T-helper 2 cell treated with Interferon-gamma antibody and Interleukin-4, amounts not matched to agents 100 ng/mL and 5 ng/mL, for 36 hours (primary cell): Measurements from ENCODE around the gene TMEM158. TPM values are rescaled to one million over a fixed set of nuclear protein-coding genes. Genes with fewer than 3 reads are reported as not detected.

ENCODE experiments used
- intact Hi-C: fragments of 100-400 bp; cut with micrococcal nuclease; formaldehyde crosslinking; loops from one replicate; pipeline ENCODE4 v1.15.1; 2023
- total RNA-seq: library from RNA; stranded (reverse); gene quantifications from 2 replicates; pipeline ENCODE4 v1.2.3, GENCODE V29; 2022

Gene TMEM158
- total RNA-seq, 1 donor from 2014 or later, result 1.0 TPM

GRCh38 chr3:45207446-45207845 lies 18.6 kb downstream of the TMEM158 start:
- intact Hi-C loops, result loop anchor here (5.0 to 10.0 kb wide), 2 partner anchors 40 to 457 kb away; no protein-coding TSS in a partner anchor

DNA sequence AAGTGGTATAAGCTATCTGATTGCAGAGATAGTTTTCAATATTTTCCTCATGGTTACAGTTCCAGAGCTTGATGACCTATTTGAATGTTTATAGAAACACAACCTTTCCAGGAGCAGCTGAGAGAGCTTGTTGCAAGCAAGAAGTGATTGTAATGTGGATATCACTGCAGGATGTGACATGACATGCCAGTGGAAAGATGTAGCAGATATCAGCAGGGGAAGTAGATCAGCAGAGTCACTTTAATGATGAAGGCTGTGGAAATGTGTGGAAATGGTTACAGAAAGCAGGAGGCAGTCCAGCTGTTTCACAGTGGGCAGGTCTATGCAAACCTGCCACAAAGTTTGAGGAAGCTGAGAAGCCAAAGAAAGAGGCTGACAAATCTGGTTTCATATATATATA lies 21.0 kb downstream of the TMEM158 start:
- intact Hi-C loops, result loop anchor here (5.0 to 10.0 kb wide), 2 partner anchors 38 to 460 kb away; no protein-coding TSS in a partner anchor

DNA sequence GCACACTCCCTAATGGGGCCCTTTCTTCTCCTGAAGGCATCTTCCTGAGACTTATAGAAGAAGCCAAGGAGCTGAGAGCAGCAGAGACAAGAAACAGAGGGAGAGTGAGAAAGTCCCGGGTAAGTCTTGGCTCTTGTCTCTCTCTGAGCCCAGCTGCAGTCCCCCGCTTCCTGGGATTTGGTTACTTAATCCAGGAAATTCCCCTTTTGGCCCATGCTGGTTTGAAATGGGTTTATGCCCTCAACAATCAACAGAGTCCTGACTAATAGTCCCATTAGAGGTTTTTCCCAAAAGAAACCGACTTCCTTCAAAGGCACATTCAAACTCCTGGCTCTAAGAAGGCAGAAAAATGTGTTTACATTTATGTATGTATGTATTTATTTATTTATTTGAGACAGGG lies 22.0 kb downstream of the TMEM158 start:
- intact Hi-C loops, result loop anchor here (10.0 kb wide), 1 partner anchor 461 kb away; no protein-coding TSS in a partner anchor

- intact Hi-C loops, result loop anchor here (10.0 kb wide), 1 partner anchor 465 kb away; no protein-coding TSS in a partner anchor
Observed at GRCh38 chr3:45199837-45200648, 26.0 kb downstream of the TMEM158 start.

GRCh38 chr3:45198264-45199260 lies 27.5 kb downstream of the TMEM158 start:
- intact Hi-C loops, result no loop called here

DNA sequence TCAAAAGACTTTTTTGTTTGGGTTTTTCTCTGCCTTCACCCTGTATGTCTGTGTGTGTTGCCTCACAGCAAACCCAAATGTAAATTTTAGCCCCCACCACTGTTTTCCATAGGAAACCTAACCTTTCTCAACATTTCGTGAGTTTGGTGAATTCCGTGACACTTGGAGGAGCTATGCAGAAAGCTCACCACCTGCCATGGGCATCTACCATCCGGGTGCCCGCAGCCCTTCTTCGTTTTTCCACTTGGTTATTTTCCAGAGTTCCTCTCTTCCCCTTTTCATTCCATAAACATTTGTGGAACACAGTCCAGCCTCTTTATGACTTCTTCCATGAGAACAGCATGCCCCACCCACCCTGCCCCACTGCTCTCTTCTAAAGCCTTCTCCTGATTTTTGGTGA lies 31.3 kb downstream of the TMEM158 start:
- intact Hi-C loops, result no loop called here

GRCh38 chr3:45191924-45192417 lies 34.1 kb downstream of the TMEM158 start:
- intact Hi-C loops, result no loop called here

GRCh38 chr3:45191424-45191823 lies 34.7 kb downstream of the TMEM158 start:
- intact Hi-C loops, result no loop called here

GRCh38 chr3:45188719-45189659 lies 37.1 kb downstream of the TMEM158 start:
- intact Hi-C loops, result no loop called here

GRCh38 chr3:45187694-45188141 lies 38.4 kb downstream of the TMEM158 start:
- intact Hi-C loops, result no loop called here

- intact Hi-C loops, result no loop called here
Observed at GRCh38 chr3:45186871-45187270, 39.2 kb downstream of the TMEM158 start.

DNA sequence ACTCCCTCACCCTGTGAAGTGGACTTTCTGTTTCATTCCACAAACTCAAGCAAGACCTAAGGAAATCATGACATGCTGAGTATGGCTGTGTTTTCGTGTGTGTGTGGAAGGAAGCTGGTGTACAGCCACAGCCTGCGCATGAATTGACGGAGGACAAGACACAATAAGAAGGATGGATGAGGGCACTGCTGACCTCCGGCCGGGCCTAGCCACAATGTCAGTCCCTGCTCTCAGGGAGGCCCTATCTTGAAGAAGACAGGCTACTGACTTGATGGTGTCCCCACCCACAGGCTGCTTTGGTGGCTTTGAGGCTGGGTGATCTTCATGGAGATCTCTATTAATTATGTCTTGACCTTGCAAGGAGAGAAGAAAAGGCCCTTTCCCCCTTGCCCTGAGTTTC lies 40.6 kb downstream of the TMEM158 start:
- intact Hi-C loops, result no loop called here

DNA sequence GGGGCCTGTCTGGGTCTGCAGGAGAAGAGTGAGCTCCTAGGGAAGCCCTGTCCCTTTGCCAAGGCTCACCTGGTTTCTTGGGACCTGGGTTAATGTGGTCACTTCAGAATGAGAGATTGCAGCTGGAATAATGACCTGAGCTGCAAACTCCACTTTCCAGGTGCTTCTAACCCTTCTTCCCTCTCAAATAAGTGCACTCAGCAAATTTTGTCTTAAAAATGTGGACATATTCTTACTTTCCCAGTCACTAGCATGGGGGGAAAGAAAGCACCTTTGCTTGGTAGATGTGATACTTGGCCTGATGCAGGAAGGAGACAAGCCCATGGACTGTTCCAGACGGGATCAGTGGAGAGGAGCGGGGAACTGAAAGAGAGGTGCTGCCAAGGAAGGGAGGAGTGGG lies 41.0 kb downstream of the TMEM158 start:
- intact Hi-C loops, result no loop called here

DNA sequence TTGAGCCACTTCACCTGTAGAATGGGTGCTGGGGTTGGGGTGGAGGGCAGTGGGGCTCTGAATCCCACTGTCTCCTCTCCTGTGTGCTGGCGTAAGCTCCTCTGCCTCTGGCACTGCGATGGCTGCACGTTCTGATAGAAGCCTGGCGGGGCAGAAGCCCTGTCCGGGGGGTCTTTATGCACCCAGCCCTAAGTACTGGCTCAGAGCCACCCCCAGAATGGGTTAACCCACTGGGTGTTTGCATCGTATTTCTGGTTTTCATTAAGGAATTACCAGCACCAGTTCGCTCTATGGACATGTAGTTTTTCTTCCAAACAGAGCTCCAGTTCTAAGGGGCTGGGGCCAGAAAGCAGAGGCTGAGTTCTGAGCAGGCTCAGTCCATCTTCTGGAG lies 42.2 kb downstream of the TMEM158 start:
- intact Hi-C loops, result no loop called here

DNA sequence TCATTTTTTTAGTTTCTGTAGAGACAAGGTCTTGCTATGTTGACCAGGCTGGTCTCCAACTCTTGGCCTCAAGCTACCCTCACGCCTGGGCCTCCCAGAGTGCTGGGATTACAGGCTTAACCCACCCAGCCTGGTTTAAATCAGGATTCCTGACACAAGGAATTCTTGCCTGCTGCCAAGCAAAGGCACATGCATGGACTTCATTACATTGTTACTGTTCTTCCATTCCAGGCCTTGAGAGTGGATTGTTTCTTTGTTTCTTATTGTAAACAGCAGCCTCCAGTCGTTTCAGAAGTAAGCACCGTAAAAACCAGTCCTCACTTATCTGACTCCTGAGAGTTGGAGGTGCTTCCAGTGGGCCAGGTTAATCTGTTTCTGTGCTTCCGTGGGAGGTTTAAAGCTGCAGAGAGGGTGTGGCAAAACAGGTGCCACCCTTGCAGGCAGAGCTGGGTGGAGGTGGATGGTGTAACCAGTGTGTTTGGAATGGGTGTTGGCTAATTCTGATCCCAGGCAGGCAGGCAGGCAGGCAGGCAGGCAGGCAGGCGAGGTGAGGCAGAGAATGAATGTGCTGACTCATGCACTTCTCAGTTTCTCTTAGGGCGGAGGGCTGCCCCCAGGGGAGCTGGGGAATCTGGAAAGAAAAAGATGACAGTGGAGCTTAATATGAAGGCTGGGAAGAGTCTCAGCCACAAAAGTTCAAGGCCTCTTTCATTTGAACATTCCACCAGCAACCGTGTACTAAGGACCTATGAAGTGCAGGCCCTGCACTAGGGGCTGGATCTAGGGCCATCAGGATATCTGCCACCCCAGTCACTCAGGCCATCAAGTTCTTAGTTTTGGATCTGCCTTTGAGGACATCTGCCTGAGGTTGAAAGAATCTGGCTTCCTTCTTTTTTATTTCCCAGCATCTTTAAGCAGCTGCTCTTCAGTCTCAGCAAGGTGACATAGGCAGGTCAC lies 42.9 kb downstream of the TMEM158 start:
- intact Hi-C loops, result no loop called here

GRCh38 chr3:45181496-45181895 lies 44.6 kb downstream of the TMEM158 start:
- intact Hi-C loops, result no loop called here

GRCh38 chr3:45180899-45181298 lies 45.2 kb downstream of the TMEM158 start:
- intact Hi-C loops, result no loop called here

GRCh38 chr3:45180051-45180450 lies 46.0 kb downstream of the TMEM158 start:
- intact Hi-C loops, result no loop called here

GRCh38 chr3:45179163-45179562 lies 46.9 kb downstream of the TMEM158 start:
- intact Hi-C loops, result no loop called here
